ENCODE measurements around the gene SLC25A29. TPM values are rescaled to one million over a fixed set of nuclear protein-coding genes. Genes with fewer than 3 reads are reported as not detected.
A peak's percentile ranks its signal among the peaks of the same experiment; 100 is the strongest.

SLC25A29 gene
- total RNA-seq, 1 donor from 2014 or later, result 30.8 TPM

DNA sequence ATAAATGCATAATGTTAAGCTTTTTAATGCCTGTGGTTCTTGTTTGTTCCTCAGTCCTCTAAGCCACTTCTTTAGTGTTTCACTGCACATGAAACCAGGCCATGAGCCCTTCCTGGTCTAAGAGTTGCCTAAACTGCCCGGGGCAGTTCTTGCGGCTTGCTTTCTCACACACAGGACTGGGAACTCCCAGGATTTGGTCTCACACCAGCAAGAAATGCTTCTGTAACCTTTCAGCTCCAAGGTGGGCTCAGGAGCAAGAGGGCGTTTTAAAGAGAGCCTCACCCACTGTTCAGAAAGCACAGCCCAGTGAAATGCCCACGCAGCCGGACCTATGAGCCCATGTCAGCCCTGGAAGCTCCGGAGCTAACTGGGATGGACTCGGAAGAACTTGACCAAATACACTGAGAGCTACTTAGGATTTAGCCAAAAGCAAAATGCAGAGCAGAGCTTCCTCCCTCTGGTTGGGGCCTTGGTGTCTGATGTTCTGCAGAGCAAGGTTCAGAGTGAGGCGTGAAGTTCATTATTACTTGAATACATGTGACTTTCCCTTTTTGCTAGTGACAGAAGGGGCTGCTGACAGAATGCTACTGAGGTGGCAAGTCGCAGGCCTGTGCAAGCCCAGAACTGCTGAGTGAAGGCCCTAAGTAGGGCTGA is 23.4 kb downstream of the SLC25A29 start:
- Histone ChIP-seq H3K36me3 (ENCODE audit: control insufficient read depth in 3 of 3, insufficient read depth in 3 of 3, low read length in 3 of 3) (peaks cover 0 to 2% (median 0%) of the 10 kb centered on the region in 3 donors), H3K9me3 (ENCODE audit: control insufficient read depth in 3 of 3, low read length in 3 of 3) (no peaks in the 10 kb centered on the region), H3K4me1 (ENCODE audit: control insufficient read depth in 3 of 3, insufficient read depth in 3 of 3, low read length in 3 of 3) (peaks cover 20 to 53% (median 42%) of the 10 kb centered on the region in 3 donors), H3K9ac (ENCODE audit: low read depth in 1 of 3, low read length in 3 of 3) (no peak overlapping the region), H3K4me3 (ENCODE audit: low read length in 3 of 3) (no peak overlapping the region), H3K27me3 (ENCODE audit: control insufficient read depth in 3 of 3, insufficient read depth in 3 of 3, low read length in 3 of 3) (no peaks in the 10 kb centered on the region), H3K27ac (ENCODE audit: low read depth, low read length) (no peak overlapping the region)

DNA sequence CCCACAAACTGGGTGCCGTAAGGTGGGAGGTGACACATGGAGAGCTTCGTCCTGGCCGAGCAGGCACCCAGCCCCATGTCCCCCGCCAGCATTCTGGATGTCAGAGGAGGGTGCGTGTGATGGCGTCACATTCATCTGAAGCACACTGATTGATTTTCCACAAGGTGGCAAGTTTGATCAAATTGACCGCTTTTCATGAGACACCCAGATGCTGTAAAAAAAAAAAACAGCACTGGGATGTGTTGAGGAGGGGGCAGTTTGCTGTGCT is 24.2 kb downstream of the SLC25A29 start:
- Histone ChIP-seq H3K4me3 (ENCODE audit: low read length in 3 of 3) (no peak overlapping the region), H3K9ac (ENCODE audit: low read depth in 1 of 3, low read length in 3 of 3) (peak overlapping the region in 1 of 3 donors; percentile 57), H3K27me3 (ENCODE audit: control insufficient read depth in 3 of 3, insufficient read depth in 3 of 3, low read length in 3 of 3) (no peaks in the 10 kb centered on the region), H3K36me3 (ENCODE audit: control insufficient read depth in 3 of 3, insufficient read depth in 3 of 3, low read length in 3 of 3) (peaks cover 2 to 6% (median 4%) of the 10 kb centered on the region in 3 donors), H3K9me3 (ENCODE audit: control insufficient read depth in 3 of 3, low read length in 3 of 3) (no peaks in the 10 kb centered on the region), H3K27ac (ENCODE audit: low read depth, low read length) (no peak overlapping the region), H3K4me1 (ENCODE audit: control insufficient read depth in 3 of 3, insufficient read depth in 3 of 3, low read length in 3 of 3) (peaks cover 20 to 47% (median 34%) of the 10 kb centered on the region in 3 donors)

DNA sequence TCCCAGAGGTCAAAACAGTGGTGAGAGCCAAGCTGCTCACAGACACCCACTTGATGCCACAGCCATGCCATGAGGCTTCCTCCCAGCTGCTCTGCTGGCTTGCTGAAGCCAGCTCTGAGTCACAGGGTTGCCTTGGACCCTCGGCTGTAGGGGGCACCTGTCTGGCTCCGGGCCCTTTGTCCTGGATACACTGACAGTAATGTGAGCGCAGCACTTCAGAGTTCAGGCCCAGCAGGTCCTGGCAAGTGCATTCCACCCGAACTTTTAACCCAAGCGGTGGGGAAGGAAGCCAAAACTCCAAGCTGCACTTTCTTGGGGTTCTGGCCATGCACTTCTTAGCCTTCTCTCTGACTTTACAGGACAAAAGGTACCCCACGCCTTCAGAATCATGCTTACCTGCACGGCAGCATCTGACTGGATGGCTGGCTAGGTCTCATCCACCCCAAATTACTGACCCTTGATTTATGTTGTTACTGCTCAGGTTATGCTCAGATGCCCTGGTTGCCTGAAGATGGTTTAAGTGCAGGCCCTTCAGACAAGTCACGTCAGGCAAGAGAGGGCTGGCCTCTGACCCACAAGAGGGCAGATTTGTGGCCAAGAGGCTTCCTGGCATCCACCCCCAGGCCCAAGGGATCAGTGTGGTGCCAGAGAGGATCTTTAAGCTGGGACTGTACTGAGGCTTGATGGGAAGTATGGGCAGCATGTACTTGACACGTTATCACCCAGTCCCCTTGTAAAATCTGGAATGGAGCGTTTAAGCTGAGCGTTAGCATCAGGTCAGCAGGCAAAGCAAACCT is 24.8 kb downstream of the SLC25A29 start:
- peaks cover 4 to 8% (median 8%) of the 10 kb centered on the region in 3 donors for H3K36me3 ChIP-seq (ENCODE audit: control insufficient read depth in 3 of 3, insufficient read depth in 3 of 3, low read length in 3 of 3)

DNA sequence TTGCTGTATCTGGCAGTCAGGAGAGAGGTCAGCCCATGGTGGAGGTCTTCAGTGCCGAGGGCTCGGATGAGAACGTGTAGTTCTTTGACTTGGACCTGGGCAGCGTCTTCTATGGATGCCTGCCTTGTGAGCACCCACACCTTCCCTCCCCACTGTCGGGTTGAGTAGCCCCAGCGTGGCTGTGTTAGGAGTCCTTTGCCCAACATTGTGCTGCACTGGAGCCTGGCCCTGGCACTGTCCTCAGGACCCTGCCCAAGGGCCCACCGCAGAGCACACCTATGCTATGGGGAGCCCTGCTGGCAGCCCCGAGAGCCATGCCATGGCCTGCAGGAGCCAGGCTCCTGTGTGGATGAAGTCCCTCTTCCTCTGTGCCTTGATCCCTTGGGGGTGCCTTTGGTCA is 26.7 kb downstream of the SLC25A29 start:
- H3K27me3 ChIP-seq (ENCODE audit: control insufficient read depth in 3 of 3, insufficient read depth in 3 of 3, low read length in 3 of 3), result no peaks in the 10 kb centered on the region
- peaks cover 5 to 14% (median 10%) of the 10 kb centered on the region in 3 donors for H3K36me3 ChIP-seq (ENCODE audit: control insufficient read depth in 3 of 3, insufficient read depth in 3 of 3, low read length in 3 of 3)
- H3K9ac ChIP-seq (ENCODE audit: low read depth in 1 of 3, low read length in 3 of 3), result peak overlapping the region in 1 of 3 donors; percentile 11
- H3K9me3 ChIP-seq (ENCODE audit: control insufficient read depth in 3 of 3, low read length in 3 of 3), result no peaks in the 10 kb centered on the region
- H3K27ac ChIP-seq (ENCODE audit: low read depth, low read length), result no peak overlapping the region
- H3K4me3 ChIP-seq (ENCODE audit: low read length in 3 of 3), result no peak overlapping the region
- peaks cover 9 to 25% (median 20%) of the 10 kb centered on the region in 3 donors for H3K4me1 ChIP-seq (ENCODE audit: control insufficient read depth in 3 of 3, insufficient read depth in 3 of 3, low read length in 3 of 3)

More for the DNA sequence above, 24.8 kb downstream of the SLC25A29 start:
- Histone ChIP-seq H3K4me1 (ENCODE audit: control insufficient read depth in 3 of 3, insufficient read depth in 3 of 3, low read length in 3 of 3) (peaks cover 16 to 41% (median 29%) of the 10 kb centered on the region in 3 donors), H3K27me3 (ENCODE audit: control insufficient read depth in 3 of 3, insufficient read depth in 3 of 3, low read length in 3 of 3) (no peaks in the 10 kb centered on the region), H3K9me3 (ENCODE audit: control insufficient read depth in 3 of 3, low read length in 3 of 3) (no peaks in the 10 kb centered on the region), H3K9ac (ENCODE audit: low read depth in 1 of 3, low read length in 3 of 3) (peak overlapping the region in 2 of 3 donors; percentile 30 to 57), H3K27ac (ENCODE audit: low read depth, low read length) (no peak overlapping the region), H3K4me3 (ENCODE audit: low read length in 3 of 3) (no peak overlapping the region)

DNA sequence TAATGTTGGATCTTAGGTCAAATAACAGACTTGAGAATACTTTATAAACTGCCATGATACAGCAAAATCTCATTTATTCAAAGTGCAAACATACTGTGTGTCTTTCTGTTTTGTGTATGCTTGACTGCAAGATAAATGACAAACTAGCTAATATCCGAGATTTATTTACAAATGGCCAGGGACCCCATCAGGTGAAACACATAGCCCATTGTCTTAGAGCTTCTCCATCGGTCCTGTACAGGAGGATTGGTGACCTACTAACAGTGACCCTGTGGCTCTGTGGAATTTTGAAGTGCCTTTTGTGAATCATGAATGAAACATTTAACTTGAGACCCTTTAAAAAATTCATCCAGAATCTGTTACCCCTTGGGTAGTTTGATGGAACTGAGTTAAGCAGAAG is 27.1 kb downstream of the SLC25A29 start:
- Histone ChIP-seq H3K27me3 (ENCODE audit: control insufficient read depth in 3 of 3, insufficient read depth in 3 of 3, low read length in 3 of 3) (no peaks in the 10 kb centered on the region), H3K4me1 (ENCODE audit: control insufficient read depth in 3 of 3, insufficient read depth in 3 of 3, low read length in 3 of 3) (peaks cover 9 to 23% (median 18%) of the 10 kb centered on the region in 3 donors), H3K4me3 (ENCODE audit: low read length in 3 of 3) (no peak overlapping the region), H3K9me3 (ENCODE audit: control insufficient read depth in 3 of 3, low read length in 3 of 3) (no peaks in the 10 kb centered on the region), H3K27ac (ENCODE audit: low read depth, low read length) (no peak overlapping the region), H3K9ac (ENCODE audit: low read depth in 1 of 3, low read length in 3 of 3) (no peak overlapping the region), H3K36me3 (ENCODE audit: control insufficient read depth in 3 of 3, insufficient read depth in 3 of 3, low read length in 3 of 3) (peaks cover 5 to 14% (median 10%) of the 10 kb centered on the region in 3 donors)

DNA sequence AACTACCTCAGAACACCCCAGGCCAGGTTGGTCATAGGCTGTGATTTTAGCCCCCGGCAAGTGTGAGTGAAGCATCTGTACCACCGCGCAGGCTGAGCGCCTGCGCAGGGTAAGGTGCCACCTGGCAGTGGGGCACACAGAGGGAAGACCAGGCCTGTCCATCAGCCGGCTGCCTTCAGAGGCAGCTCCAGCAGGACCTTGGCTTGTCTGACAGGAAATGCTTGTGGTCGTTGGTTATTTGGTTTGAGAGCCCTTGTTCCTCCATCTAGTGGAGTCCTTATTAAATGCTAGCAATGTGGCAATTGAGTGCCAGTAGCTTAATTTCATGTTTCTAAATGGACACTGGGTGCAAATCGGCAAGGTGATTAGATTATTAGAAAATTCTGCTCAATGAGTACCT is 27.5 kb downstream of the SLC25A29 start:
- Histone ChIP-seq H3K9me3 (ENCODE audit: control insufficient read depth in 3 of 3, low read length in 3 of 3) (no peaks in the 10 kb centered on the region), H3K9ac (ENCODE audit: low read depth in 1 of 3, low read length in 3 of 3) (no peak overlapping the region), H3K4me1 (ENCODE audit: control insufficient read depth in 3 of 3, insufficient read depth in 3 of 3, low read length in 3 of 3) (peaks cover 9 to 23% (median 18%) of the 10 kb centered on the region in 3 donors), H3K27ac (ENCODE audit: low read depth, low read length) (no peak overlapping the region), H3K4me3 (ENCODE audit: low read length in 3 of 3) (no peak overlapping the region), H3K27me3 (ENCODE audit: control insufficient read depth in 3 of 3, insufficient read depth in 3 of 3, low read length in 3 of 3) (no peaks in the 10 kb centered on the region), H3K36me3 (ENCODE audit: control insufficient read depth in 3 of 3, insufficient read depth in 3 of 3, low read length in 3 of 3) (peaks cover 5 to 14% (median 10%) of the 10 kb centered on the region in 3 donors)

DNA sequence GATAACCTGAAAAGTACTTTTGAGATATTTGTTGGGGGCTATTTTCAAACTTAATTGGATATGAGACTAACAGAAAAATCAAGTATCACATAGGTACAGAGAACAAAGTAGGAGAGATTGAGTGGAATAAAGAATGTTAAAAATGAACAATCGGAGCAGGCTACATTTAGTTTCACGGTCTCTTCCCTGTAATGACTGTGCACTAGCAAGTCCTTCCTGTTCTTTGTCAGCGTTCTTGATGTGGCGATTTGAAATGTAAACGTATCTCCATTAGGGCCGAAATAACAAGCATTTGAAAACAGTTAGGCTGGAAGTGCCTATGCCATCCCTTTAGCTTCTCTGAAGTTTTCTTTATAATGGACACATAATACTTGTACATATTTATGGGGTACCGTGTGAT is 31.0 kb downstream of the SLC25A29 start:
- H3K4me3 ChIP-seq (ENCODE audit: low read length in 3 of 3), result no peak overlapping the region
- H3K9ac ChIP-seq (ENCODE audit: low read depth in 1 of 3, low read length in 3 of 3), result no peak overlapping the region
- H3K4me1 ChIP-seq (ENCODE audit: control insufficient read depth in 3 of 3, insufficient read depth in 3 of 3, low read length in 3 of 3), result peaks cover 0 to 12% (median 9%) of the 10 kb centered on the region in 3 donors
- H3K27me3 ChIP-seq (ENCODE audit: control insufficient read depth in 3 of 3, insufficient read depth in 3 of 3, low read length in 3 of 3), result no peaks in the 10 kb centered on the region
- peaks cover 4 to 14% (median 10%) of the 10 kb centered on the region in 3 donors for H3K36me3 ChIP-seq (ENCODE audit: control insufficient read depth in 3 of 3, insufficient read depth in 3 of 3, low read length in 3 of 3)
- no peak overlapping the region for H3K27ac ChIP-seq (ENCODE audit: low read depth, low read length)
- no peaks in the 10 kb centered on the region for H3K9me3 ChIP-seq (ENCODE audit: control insufficient read depth in 3 of 3, low read length in 3 of 3)

DNA sequence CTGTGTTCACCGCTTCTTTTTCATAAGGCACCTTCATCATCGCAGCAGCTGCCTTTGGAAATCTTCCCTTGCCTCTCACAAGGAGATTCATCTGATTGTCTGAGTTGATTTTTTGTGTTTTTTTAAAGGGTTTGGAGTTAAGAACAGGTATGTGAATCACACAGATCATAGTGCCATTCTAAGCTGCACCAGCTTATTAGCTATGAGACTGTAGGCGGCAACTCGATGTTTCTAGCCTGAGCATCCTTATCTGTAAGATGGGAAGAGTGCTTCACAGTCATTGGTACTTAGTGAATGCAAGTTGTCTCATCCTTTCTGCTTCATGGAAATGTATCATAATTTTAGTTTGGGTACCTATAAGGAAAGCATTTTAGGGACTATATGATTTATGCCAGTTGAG is 32.0 kb downstream of the SLC25A29 start:
- Histone ChIP-seq H3K4me3 (ENCODE audit: low read length in 3 of 3) (no peak overlapping the region), H3K9ac (ENCODE audit: low read depth in 1 of 3, low read length in 3 of 3) (no peak overlapping the region), H3K9me3 (ENCODE audit: control insufficient read depth in 3 of 3, low read length in 3 of 3) (no peaks in the 10 kb centered on the region), H3K27ac (ENCODE audit: low read depth, low read length) (no peak overlapping the region), H3K36me3 (ENCODE audit: control insufficient read depth in 3 of 3, insufficient read depth in 3 of 3, low read length in 3 of 3) (peaks cover 4 to 14% (median 10%) of the 10 kb centered on the region in 3 donors), H3K4me1 (ENCODE audit: control insufficient read depth in 3 of 3, insufficient read depth in 3 of 3, low read length in 3 of 3) (peaks cover 0 to 8% (median 4%) of the 10 kb centered on the region in 3 donors), H3K27me3 (ENCODE audit: control insufficient read depth in 3 of 3, insufficient read depth in 3 of 3, low read length in 3 of 3) (no peaks in the 10 kb centered on the region)

DNA sequence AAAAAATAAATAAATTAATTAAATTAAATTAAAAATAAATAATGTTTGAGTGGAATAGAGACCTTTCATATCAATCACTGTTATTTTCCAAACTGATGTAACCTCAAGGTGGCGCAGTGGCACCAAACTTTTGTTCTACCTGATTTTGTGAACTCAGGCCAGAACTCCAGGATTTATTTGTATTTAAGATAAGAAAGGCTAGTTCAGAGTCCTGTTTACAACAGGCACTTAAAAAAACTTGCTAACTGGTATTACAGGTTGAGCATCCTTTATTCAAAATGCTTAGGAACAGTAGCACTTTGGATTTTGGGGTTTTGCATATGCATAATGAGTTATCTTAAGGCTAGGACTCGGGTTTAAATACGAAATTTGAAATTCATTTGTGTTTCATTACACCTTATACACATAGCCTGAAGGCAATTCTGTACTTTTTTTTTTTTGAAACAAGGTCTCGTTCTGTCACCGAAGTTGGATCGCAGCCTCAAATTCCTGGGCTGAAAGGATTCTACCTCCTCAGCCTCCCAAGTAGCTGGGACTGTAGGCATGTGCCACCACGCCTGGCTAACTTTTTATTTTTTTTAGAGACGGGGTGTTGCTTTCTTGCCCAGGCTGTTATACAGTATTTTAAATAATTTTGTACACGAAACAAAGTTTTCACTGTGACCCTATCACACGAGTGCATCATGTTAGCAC is 34.9 kb downstream of the SLC25A29 start:
- no peaks in the 10 kb centered on the region for H3K27me3 ChIP-seq (ENCODE audit: control insufficient read depth in 3 of 3, insufficient read depth in 3 of 3, low read length in 3 of 3)
- H3K36me3 ChIP-seq (ENCODE audit: control insufficient read depth in 3 of 3, insufficient read depth in 3 of 3, low read length in 3 of 3), result peaks cover under 1 to 5% (median 1%) of the 10 kb centered on the region in 3 donors
- H3K4me1 ChIP-seq (ENCODE audit: control insufficient read depth in 3 of 3, insufficient read depth in 3 of 3, low read length in 3 of 3), result peaks cover 3 to 9% (median 4%) of the 10 kb centered on the region in 3 donors
- no peak overlapping the region for H3K9ac ChIP-seq (ENCODE audit: low read depth in 1 of 3, low read length in 3 of 3)
- no peak overlapping the region for H3K27ac ChIP-seq (ENCODE audit: low read depth, low read length)
- no peak overlapping the region for H3K4me3 ChIP-seq (ENCODE audit: low read length in 3 of 3)
- no peaks in the 10 kb centered on the region for H3K9me3 ChIP-seq (ENCODE audit: control insufficient read depth in 3 of 3, low read length in 3 of 3)
